HL-60/S4 treated with retinoic acid at 250 ng/mL for 4 days and 3 days (cell line): ENCODE results near the gene PRKCSH.
"Not testable (repeated sequence)": the region's sequence is repeated elsewhere in the genome, so short reads cannot be mapped to it uniquely, and the experiment has no call there.

Source experiments
- in situ Hi-C: fragments of 300-500 bp; cut with MboI; formaldehyde crosslinking; loops from 2 replicates; pipeline ENCODE4 v1.7.0; 2022; ENCODE audit warnings: low sequenced_read_pairs

Gene PRKCSH

GRCh38 chr19:11464333-11465265 is 29.2 kb downstream of the PRKCSH start:
- in situ Hi-C loops = no loop called here

DNA sequence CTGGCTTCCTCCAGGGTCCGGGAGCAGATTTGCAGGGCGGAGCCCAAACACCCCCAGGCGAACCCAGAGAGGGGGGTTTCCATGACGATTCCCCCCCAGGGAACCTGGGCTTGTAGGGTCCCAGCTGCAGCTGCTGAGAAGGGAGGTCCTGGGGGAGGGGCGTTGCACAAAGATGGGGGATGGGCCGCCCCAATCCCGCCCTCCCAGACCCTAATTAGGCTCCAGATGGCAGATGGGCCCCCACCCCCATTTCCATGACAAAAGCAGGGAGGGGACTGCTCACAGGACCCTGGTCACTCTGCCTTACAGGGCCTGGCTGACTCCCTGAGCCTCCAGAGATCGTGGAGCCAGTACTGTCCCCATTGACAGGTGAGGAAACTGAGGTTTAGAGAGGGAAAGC is 30.2 kb downstream of the PRKCSH start:
- in situ Hi-C loops = no loop called here

DNA sequence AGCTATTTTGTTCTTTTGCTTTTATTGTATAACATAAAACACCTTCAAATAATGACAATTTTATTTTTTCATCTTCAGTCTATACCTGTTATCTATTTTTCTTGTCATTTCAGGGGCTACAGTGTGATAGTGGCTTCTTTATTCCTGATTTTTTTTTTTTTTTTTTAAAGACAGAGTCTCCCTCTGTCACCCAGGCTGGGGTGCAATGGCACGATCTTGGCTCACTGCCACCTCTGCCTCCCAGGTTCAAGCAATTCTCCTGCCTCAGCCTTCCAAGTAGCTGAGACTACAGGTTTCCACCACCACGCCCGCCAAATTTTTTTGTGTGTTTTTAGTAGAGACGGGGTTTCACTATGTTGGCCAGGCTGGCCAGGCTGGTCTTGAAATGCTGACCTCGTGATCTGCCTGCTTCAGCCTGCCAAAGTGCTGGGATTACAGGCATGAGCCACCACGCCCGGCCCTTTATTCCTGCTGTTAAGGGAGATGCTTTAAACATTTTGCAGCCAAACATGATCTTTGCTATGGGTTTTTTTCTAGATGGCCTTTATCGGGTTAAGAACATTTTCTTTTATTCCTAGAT is 32.9 kb downstream of the PRKCSH start:
- in situ Hi-C loops = not testable (repeated sequence)

GRCh38 chr19:11473725-11474124 is 38.3 kb downstream of the PRKCSH start:
- in situ Hi-C loops = no loop called here

GRCh38 chr19:11475343-11475742 is 39.9 kb downstream of the PRKCSH start:
- in situ Hi-C loops = not testable (repeated sequence)

DNA sequence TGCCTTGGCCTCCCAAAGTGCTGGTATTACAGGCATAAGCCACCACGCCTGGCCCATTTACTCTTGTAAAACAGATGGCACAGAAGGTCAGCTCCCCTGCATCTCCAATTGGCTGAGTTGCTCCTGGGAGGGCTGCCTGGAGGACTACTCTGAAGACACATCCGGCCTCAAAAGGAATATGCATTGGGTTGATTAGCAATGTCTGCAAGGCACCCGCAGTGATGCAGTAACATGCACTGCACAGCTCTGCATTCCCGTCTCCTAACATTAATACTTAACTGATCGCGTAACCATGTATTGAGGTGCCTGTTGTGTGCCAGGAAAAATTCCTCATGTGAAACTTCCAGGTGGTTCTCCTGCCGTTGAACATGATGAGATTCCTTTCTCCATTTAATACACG is 40.4 kb downstream of the PRKCSH start:
- in situ Hi-C loops = no loop called here

DNA sequence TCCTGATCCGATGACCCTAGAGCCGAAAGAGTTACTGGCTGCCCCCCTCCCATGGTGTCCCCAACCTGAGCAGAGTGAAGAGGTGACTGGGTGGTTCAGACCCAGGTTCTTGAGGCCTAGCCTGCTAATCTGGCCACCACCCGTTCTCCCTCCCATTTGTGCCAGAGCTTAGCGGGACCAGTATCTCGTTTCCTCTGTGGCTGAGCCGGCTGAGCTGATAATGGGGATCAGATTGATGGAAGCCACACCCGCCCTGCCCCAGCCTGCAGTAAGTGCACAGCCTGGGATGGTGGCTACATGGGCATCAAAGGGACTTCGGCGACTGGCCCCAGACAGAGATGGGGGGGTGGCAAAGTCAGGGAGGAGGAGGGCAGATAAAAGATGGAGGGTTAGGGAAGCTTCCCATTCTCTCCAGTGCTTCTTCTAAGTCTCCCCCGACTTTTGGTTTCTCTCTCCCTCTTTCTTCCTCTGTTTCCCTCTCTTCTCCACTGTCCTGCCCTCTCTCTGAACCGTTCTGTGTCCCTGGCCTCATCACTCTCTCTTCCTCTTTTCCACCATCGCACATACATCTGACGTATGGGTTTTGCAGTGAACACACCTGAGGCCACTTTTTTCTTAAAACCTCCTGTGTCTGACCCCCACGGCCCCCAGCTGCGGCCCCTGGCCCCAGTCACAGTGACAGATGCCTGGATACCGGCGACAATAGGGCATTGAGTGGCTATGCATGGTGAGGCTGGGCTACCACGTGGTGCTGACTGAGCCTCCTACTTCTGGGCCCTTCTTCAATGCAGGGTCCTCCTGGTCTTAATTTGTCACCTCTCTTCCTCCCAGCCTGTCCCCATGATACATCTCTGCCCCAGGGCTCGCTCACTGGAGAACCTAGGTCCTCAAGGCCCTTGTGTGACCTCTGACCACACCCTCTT is 43.0 kb downstream of the PRKCSH start:
- in situ Hi-C loops = no loop called here

DNA sequence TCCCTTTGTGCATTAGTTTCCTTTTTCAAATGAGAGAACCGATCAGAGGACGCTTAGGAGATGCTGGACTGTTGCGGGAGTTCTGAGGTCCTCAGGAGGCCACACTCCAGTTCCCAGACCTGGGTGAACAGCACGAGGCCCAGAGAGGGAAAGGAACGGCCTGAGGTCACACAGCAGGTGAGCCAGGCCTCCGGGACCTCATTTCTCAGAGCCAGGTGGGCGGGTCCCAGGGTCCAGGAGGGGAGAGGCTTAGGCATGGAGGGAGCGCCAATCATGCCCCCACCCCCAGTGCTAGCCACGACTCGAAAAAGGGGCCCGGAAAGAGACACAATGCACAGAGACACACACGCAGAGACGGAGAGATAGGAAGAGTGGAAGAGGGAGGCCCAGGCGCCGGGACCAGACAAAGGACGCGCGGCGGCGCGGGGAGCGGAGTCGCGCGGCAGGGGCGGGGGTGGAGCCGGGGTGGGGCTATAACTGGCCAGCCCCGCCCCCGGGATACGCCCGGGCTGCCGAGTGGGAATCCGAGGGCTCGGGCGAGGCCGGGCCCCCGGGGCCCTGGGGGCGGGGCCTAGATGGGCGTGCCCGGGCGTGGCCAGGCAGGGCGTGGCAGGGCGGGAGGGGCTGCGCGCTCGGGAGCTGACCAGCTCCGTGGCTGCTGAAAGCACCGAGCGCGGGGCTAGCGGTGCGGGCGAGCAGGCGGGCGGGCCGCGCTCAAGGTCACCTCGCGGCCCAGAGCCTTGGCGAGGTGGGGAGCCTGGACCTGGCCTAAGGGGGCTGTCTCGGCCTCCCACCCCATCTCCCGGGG is 43.9 kb downstream of the PRKCSH start:
- in situ Hi-C loops = no loop called here

DNA sequence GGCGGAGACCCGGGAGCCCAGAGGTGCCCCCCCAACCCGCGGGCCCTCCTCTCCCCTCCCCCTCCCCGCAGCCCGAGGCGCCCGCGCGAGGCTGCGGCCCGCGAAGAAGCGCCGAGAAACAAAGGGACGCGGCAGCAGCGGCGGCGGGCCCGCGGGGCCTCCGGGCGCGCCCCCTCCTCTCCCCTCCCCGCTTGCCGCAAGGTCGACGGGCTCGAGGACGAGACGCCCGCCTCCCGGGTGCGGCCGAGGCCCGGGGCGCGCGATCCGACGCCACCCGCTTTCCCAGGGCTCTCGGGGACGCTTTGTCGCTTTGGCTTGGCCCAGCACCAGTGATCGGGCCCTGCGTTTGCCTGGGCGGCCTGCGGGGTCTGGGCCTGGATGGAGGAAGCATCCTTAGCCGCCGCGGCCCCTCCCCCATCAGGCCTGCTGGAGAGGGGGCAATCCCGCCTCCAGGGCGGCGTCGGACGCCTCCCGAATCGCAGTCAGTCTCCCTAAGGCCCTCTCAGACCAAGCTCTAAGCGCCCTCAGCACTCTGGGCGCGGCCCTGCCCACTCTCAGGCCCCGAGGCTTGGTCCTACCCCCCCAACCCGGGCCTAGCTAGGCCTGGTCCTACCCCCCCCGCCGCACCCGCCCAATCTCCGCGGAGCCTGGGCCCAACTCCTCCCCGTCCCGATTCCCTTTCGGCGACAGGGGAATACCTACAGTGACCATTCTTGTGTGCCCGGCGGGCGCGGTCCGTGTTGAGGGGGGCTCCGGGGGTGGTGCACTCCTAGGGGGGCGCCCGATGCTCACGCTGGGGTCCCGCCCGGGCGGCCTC is 44.7 kb downstream of the PRKCSH start:
- in situ Hi-C loops = no loop called here

DNA sequence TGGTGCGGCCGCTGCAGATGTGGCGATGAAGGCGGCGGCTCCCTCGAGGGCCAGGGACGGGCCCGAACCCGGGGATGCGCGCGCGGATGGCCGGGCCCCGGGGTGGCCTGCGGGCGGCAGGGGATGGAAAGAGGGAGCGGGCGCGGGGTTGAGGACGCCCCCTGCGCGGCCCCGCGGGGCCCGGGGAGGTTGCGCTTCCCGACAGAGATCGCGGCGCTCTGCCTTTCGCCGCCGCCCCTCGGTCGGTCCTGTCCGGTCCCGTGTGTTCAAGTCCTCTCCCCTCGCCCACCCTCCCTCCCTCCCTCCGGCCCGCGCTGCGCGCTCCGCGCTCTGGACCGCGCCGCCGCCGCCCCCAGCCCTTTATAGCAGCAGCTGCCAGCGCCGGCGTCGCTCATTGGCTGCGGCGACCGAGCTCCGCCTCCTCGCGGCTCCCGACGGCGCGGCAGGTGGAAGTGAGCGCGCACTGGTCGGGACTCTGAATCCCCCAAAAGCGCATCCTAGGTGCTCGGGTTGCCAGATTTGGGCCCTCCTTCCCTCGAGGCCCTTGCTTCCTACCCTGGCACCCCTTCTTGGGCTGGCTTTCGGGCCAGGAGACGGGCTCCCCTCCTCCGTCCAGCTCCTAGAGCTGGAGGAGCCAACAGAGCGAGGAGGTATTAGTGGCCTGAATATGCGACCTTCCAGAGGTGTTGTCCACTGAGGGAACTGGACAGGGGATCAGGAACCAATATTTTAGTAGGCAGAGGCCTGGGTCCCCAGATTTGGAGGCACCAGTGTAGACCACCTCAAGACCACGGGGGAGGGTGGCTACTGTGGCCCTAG is 45.5 kb downstream of the PRKCSH start, which contains the start of gene ELAVL3:
Gene ELAVL3 (minus strand): TSS at position 332 of the 819 bp plus-strand sequence. CDS start 438 bp downstream, outside the sequence.
- in situ Hi-C loops = no loop called here

DNA sequence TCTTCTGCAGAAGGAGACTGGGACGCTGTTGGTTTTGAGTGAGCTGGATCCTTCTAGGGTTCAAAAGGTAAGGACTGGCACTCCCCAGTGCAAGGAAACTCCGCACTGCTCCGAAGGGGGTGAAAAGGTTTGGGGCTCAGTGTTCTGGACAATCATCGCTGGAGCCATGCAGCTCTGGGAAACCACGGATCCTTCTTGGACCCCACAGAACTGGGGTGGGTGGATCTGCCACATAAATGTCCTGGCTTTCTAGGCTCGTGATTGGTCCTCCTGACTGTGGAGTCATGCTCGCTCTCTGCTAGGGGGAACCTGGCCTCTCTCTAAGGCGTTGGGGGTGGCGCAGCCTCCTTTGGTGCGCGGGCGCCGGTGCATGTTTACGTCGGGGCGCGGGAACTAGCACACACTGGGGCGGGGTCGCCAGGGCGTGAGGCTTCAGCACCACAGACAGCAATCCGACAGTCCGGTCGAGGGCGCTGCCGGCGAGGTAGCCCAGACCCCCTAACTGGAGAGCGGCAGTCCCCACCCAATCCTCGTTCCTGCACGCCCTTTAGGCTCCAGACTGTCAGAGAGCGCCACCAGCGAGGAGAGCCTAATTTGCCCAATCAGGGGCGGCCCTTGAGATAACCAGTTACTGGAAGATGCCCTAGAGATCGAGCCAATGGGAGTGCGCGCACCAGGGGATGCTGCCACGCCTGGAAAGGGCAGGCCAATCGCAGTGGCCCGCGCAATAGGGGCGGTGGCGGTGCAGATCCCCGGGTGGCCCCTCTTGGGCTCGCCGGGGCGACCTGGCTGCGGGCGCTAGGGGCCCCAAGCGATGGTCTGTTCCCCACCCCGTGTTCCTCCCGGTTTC is 46.3 kb downstream of the PRKCSH start:
- in situ Hi-C loops = no loop called here

GRCh38 chr19:11482384-11483050 is 47.1 kb downstream of the PRKCSH start:
- in situ Hi-C loops = no loop called here

GRCh38 chr19:11483366-11484111 is 48.1 kb downstream of the PRKCSH start:
- in situ Hi-C loops = no loop called here

GRCh38 chr19:11485245-11485837 is 49.9 kb downstream of the PRKCSH start:
- in situ Hi-C loops = no loop called here

GRCh38 chr19:11486661-11487503 is 51.4 kb downstream of the PRKCSH start:
- in situ Hi-C loops = no loop called here
